ENCODE data around the gene MAL.

MAL gene

DNA sequence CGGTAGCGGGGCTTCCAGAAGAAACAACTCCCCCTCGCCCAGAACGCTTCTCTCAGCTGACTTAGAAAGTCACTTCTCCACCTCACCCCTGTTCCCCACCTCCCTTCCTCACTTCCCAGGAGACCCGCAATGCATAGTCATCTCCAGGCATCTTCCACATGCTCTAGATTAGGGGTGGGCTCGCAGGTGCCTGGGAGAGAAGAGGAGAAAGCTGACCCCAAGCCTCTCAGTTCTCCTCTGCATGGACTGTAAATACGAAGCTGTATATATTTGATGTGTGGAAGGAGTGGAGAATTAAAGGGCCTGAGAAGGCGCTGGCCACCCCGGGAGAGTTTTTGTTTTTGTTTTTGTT is 1.8 kb downstream of the MAL start:
- H3K4me3 ChIP-seq (ENCODE audit: low read depth, low read length), result no peak overlapping the region
- TF ChIP-seq, protein P1, sequence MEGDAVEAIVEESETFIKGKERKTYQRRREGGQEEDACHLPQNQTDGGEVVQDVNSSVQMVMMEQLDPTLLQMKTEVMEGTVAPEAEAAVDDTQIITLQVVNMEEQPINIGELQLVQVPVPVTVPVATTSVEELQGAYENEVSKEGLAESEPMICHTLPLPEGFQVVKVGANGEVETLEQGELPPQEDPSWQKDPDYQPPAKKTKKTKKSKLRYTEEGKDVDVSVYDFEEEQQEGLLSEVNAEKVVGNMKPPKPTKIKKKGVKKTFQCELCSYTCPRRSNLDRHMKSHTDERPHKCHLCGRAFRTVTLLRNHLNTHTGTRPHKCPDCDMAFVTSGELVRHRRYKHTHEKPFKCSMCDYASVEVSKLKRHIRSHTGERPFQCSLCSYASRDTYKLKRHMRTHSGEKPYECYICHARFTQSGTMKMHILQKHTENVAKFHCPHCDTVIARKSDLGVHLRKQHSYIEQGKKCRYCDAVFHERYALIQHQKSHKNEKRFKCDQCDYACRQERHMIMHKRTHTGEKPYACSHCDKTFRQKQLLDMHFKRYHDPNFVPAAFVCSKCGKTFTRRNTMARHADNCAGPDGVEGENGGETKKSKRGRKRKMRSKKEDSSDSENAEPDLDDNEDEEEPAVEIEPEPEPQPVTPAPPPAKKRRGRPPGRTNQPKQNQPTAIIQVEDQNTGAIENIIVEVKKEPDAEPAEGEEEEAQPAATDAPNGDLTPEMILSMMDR (IDR thresholded peaks at IDR 0.05; ENCODE audit: borderline replicate concordance, insufficient read depth, low read depth, low read length), result no peak

DNA sequence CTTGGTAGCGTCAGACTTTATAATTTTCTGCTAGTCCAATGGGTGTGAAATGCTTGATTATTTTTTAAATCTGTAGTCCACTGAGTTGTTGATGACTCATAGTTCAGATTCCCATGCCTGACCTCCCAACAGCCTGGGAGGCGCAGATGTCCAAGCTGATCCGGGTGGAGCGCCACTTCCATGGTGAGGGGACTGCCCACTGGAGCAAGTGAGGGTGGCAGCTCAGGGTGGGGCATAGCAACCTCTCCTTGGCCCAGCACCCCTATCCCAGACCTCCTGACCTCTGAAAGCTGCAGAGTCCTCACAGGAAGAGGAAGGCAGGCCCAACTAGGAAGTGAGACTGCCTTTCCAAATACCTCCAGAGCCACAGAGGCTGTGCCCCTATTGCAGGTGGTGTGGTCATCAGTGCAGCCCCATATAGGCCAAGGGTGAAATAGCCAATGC is 4.4 kb downstream of the MAL start:
- no peak overlapping the region for H3K4me3 ChIP-seq (ENCODE audit: low read depth, low read length)

DNA sequence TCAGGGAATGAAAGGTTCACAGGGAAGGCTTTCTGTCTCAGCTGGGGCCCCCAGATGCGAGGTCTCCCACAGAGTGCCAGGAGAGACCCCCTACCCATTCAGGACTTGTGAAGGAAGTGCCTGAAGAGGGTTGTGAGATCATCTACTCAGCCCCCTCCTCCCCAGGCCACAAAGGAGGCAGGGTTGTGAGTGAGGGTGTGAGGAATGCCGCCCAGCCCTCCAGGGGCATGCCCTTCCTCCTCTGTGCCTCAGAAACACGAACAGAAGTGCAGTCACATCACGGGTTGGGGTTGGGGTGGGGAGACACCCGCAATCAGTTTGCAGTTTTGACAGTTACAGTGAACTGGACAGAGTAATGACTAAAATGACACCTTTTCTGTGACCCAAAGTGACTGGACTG is 5.0 kb downstream of the MAL start:
- TF ChIP-seq, protein P1 (IDR thresholded peaks at IDR 0.05; ENCODE audit: borderline replicate concordance, insufficient read depth, low read depth, low read length), result no peak
- no peak overlapping the region for H3K4me3 ChIP-seq (ENCODE audit: low read depth, low read length)

More for the DNA sequence above, 4.4 kb downstream of the MAL start:
- TF ChIP-seq, protein P1 (IDR thresholded peaks at IDR 0.05; ENCODE audit: borderline replicate concordance, insufficient read depth, low read depth, low read length), result no peak

DNA sequence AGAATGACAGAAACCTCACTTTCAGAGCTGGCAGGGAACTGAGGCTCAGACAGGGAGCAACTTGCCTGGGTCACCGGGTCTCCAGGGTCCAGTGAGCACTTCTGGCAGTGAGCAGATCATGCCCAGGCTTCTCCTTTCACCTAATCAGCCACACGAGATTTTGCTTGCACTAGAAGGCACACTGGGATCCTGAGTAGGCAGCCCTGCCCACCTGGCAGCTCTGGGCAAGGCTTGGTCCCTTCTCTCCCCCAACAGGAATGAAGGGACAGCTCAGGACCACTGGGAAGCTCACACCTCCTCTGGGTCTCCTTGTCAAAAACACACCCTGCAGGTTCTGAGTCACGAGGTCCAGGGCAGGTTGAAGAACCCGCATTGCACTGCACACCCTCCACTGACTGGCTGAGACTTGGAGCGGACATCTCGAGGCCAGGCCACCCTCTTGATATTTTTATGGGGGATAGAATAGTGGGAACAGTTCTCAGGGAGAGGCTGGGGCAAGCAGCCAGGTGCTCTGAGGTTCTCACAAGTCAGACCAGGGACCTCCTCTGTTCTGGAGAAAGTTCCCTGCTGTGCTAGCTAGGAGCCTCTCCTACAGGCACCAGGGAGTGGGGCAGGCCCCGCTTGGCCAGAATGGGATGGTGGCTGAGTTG is 5.7 kb downstream of the MAL start:
- H3K4me3 ChIP-seq (ENCODE audit: low read depth, low read length), result no peak overlapping the region
- TF ChIP-seq, protein P1 (IDR thresholded peaks at IDR 0.05; ENCODE audit: borderline replicate concordance, insufficient read depth, low read depth, low read length), result no peak

DNA sequence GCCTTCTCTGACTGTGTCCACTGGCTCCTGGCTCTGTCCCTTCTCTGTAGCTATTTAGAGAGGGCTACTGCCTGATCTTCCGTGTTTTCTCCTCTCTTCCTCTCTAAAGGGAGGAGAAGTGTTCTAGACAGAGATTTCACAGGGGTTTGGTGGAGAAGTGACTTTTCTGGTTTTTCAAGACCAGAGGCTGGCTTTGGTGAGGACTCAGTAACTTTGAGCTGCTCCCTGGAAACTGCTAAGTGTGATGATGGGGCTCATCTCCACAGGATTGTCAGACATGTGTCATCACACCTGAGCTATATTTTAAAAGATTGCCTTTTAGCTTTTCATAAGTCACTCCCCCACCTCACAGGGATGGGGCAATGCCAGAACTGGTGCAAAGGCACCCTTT is 6.2 kb downstream of the MAL start:
- no peak overlapping the region for H3K4me3 ChIP-seq (ENCODE audit: low read depth, low read length)
- TF ChIP-seq, protein P1 (IDR thresholded peaks at IDR 0.05; ENCODE audit: borderline replicate concordance, insufficient read depth, low read depth, low read length), result no peak

DNA sequence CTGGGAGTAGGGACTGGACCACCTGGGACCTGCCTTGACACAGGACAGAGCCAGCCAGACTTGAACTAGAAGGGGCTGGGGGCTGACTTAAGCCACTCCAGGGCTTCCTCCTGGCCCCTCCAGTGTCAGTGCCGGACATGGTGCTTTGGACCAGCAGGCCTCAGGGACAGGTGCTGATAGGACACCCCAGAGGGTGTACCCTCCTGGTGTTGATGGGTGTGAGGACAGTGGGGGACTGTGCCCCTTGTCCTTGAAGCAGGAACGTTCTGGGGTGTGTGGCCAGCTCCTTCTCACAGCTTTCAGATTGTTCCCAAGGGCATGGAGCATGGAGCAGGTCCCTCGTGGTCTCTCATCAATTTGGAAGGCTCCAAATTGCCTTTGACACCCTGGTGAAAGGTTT is 6.8 kb downstream of the MAL start:
- TF ChIP-seq, protein P1 (IDR thresholded peaks at IDR 0.05; ENCODE audit: borderline replicate concordance, insufficient read depth, low read depth, low read length), result no peak
- H3K4me3 ChIP-seq (ENCODE audit: low read depth, low read length), result no peak overlapping the region

DNA sequence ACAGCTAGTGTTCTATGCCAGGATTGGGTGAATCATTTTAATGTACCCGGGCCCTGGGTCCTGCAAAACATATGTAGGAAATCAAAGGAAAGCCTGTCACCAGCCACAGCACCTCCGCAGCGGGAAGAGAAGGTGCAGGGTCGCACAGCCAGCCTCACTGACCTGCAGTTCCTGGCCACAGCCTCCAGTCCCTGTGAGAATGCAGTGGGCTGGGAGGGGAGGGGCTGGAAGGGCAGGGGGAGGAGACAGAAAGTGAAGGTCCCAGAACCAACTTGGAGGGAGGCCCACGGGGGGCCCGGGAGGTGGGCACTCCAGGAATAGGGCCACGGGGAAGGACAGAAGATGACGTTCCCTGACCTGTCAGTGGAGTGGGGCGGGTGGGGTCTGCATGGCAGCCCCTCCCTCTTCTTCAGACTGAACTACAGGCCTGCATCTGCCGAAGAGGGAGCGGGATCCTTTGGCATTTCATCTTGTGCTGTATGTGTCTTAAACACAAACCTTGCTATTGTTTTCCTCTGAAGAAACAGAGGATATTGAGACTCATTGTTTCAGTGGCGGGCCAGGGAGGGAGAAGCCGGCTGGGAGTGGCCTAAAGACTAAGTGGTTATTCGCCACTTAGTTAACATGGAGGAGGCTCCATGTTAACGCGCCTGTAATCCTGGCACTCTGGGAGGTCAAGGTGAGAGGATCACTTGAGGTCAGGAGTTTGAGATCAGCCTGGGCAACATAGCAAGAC is 7.5 kb downstream of the MAL start:
- TF ChIP-seq, protein P1 (IDR thresholded peaks at IDR 0.05; ENCODE audit: borderline replicate concordance, insufficient read depth, low read depth, low read length), result no peak
- H3K4me3 ChIP-seq (ENCODE audit: low read depth, low read length), result no peak overlapping the region

Data from GM12875 (cell line).